ENCODE data around the gene PRR29.

GRCh38 chr17:64028874-64029464 is 30.8 kb downstream of the PRR29 start:
- TF ChIP-seq EZH2 (IDR thresholded peaks at IDR 0.05; ENCODE audit: borderline replicate concordance, insufficient read depth, low read length, poor library complexity, severe bottlenecking) (no peak), POLR2AphosphoS5 (IDR thresholded peaks at IDR 0.05) (no peak), RAD21 (conservative IDR thresholded peaks at IDR 0.05) (peak; percentile 58), CTCF (IDR thresholded peaks at IDR 0.05; ENCODE audit: poor library complexity, severe bottlenecking) (peak; percentile 69), TAF1 (IDR thresholded peaks at IDR 0.05; ENCODE audit: low read depth) (no peak), REST (IDR thresholded peaks at IDR 0.05; ENCODE audit: borderline replicate concordance) (no peak)
